Measurements from ENCODE around the gene TASP1. TPM values are rescaled to one million over a fixed set of nuclear protein-coding genes. Genes with fewer than 3 reads are reported as not detected.
A peak's percentile ranks its signal among the peaks of the same experiment; 100 is the strongest.

The TASP1 gene
- 22.7 TPM for total RNA-seq
- 6.0 TPM for polyA plus RNA-seq (ENCODE audit: insufficient read depth, low read depth, low replicate concordance)
- long read RNA-seq, donor 1, partial matches to known transcripts: 0 of 1 reads
- long read RNA-seq, donor 1, other reads (novel, unspliced or antisense): 0 of 1 reads
- long read RNA-seq, donor 2, partial matches to known transcripts: 0 of 1 reads
- long read RNA-seq, donor 2, other reads (novel, unspliced or antisense): 0 of 1 reads
- long read RNA-seq, donor 3, partial matches to known transcripts: 0 of 2 reads
- long read RNA-seq, donor 3, other reads (novel, unspliced or antisense): 0 of 2 reads
- long read RNA-seq, donor 4, partial matches to known transcripts: 0 of 1 reads
- long read RNA-seq, donor 4, other reads (novel, unspliced or antisense): 0 of 1 reads
- long read RNA-seq, donor 5: 0 reads
- long read RNA-seq, donor 6: 0 reads
- long read RNA-seq, donor 7, transcript TASP1-201 (14 exons, 2,352 nt): major isoform, 6 of 17 reads
- long read RNA-seq, donor 7, partial matches to known transcripts: 2 of 17 reads
- long read RNA-seq, donor 7, other reads (novel, unspliced or antisense): 9 of 17 reads
- long read RNA-seq, donor 8: 0 reads
- long read RNA-seq, donor 9, partial matches to known transcripts: 0 of 1 reads
- long read RNA-seq, donor 9, other reads (novel, unspliced or antisense): 0 of 1 reads
- long read RNA-seq, donor 10: 0 reads

GRCh38 chr20:13638496-13639149 is at the start of gene TASP1:
Gene TASP1 (minus strand): TSS chr20:13638932. CDS start chr20:13630078, 8,854 bp downstream.
- Histone ChIP-seq H3K27ac (ENCODE audit: low read depth in 2 of 2, low read length in 2 of 2) (peak within 1 kb of the TSS; percentile 80 to 81), H3K4me1 (ENCODE audit: control insufficient read depth in 2 of 3, insufficient read depth in 2 of 3, low read depth in 1 of 3, low read length in 3 of 3) (peaks cover 0 to 2% (median 0%) of the 10 kb centered on the region in 3 donors)
- peak; percentile 74 for FAIRE-seq

GRCh38 chr20:13687815-13688214 is 49.1 kb upstream of the TASP1 start:
- no peaks in the 10 kb centered on the region for H3K36me3 ChIP-seq (ENCODE audit: control insufficient read depth in 2 of 3, insufficient read depth in 3 of 3, low read length in 3 of 3)
- H3K27ac ChIP-seq (ENCODE audit: low read depth in 2 of 2, low read length in 2 of 2): no peak overlapping the region
- H3K4me1 ChIP-seq (ENCODE audit: control insufficient read depth in 2 of 3, insufficient read depth in 2 of 3, low read depth in 1 of 3, low read length in 3 of 3): no peaks in the 10 kb centered on the region
- FAIRE-seq (no peak), DNase-seq (no peak)
- no peaks in the 10 kb centered on the region for H3K27me3 ChIP-seq (ENCODE audit: control insufficient read depth, insufficient read depth, low read length)
- TF ChIP-seq, protein P1, sequence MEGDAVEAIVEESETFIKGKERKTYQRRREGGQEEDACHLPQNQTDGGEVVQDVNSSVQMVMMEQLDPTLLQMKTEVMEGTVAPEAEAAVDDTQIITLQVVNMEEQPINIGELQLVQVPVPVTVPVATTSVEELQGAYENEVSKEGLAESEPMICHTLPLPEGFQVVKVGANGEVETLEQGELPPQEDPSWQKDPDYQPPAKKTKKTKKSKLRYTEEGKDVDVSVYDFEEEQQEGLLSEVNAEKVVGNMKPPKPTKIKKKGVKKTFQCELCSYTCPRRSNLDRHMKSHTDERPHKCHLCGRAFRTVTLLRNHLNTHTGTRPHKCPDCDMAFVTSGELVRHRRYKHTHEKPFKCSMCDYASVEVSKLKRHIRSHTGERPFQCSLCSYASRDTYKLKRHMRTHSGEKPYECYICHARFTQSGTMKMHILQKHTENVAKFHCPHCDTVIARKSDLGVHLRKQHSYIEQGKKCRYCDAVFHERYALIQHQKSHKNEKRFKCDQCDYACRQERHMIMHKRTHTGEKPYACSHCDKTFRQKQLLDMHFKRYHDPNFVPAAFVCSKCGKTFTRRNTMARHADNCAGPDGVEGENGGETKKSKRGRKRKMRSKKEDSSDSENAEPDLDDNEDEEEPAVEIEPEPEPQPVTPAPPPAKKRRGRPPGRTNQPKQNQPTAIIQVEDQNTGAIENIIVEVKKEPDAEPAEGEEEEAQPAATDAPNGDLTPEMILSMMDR (IDR thresholded peaks at IDR 0.05; ENCODE audit: borderline replicate concordance, extremely low read depth, insufficient read depth): no peak
- H3K4me3 ChIP-seq (ENCODE audit: low read length in 3 of 3): no peak overlapping the region
- no peak overlapping the region for H3K9ac ChIP-seq (ENCODE audit: low read length in 3 of 3)
- no peaks in the 10 kb centered on the region for H3K9me3 ChIP-seq (ENCODE audit: control insufficient read depth in 2 of 3, insufficient read depth in 1 of 3, low read length in 3 of 3)
- intact Hi-C loops (cut with DNase I): no loop called here

More at GRCh38 chr20:13638496-13639149, at the start of gene TASP1:
- Histone ChIP-seq H3K4me3 (ENCODE audit: low read length in 3 of 3) (peak within 1 kb of the TSS; percentile 95 to 97 (median 95)), H3K27me3 (ENCODE audit: control insufficient read depth, insufficient read depth, low read length) (no peaks in the 10 kb centered on the region), H3K9me3 (ENCODE audit: control insufficient read depth in 2 of 3, insufficient read depth in 1 of 3, low read length in 3 of 3) (no peaks in the 10 kb centered on the region), H3K36me3 (ENCODE audit: control insufficient read depth in 2 of 3, insufficient read depth in 3 of 3, low read length in 3 of 3) (no peaks in the 10 kb centered on the region), H3K9ac (ENCODE audit: low read length in 3 of 3) (peak within 1 kb of the TSS; percentile 52 to 95 (median 93))
- TF ChIP-seq, protein P1 (IDR thresholded peaks at IDR 0.05; ENCODE audit: borderline replicate concordance, extremely low read depth, insufficient read depth): no peak
- peak; percentile 98 to 99 (median 98) for DNase-seq
- intact Hi-C loops (cut with DNase I): no loop called here

GRCh38 chr20:13685623-13686022 is 46.9 kb upstream of the TASP1 start:
- TF ChIP-seq, protein P1 (IDR thresholded peaks at IDR 0.05; ENCODE audit: borderline replicate concordance, extremely low read depth, insufficient read depth): no peak
- no peak overlapping the region for H3K27ac ChIP-seq (ENCODE audit: low read depth in 2 of 2, low read length in 2 of 2)

More at GRCh38 chr20:13685623-13686022, 46.9 kb upstream of the TASP1 start:
- FAIRE-seq: no peak
- no peak overlapping the region for H3K4me3 ChIP-seq (ENCODE audit: low read length in 3 of 3)
- intact Hi-C loops (cut with DNase I): no loop called here
- no peaks in the 10 kb centered on the region for H3K9me3 ChIP-seq (ENCODE audit: control insufficient read depth in 2 of 3, insufficient read depth in 1 of 3, low read length in 3 of 3)
- no peak for DNase-seq
- no peaks in the 10 kb centered on the region for H3K4me1 ChIP-seq (ENCODE audit: control insufficient read depth in 2 of 3, insufficient read depth in 2 of 3, low read depth in 1 of 3, low read length in 3 of 3)
- H3K27me3 ChIP-seq (ENCODE audit: control insufficient read depth, insufficient read depth, low read length): no peaks in the 10 kb centered on the region
- H3K9ac ChIP-seq (ENCODE audit: low read length in 3 of 3): no peak overlapping the region
- H3K36me3 ChIP-seq (ENCODE audit: control insufficient read depth in 2 of 3, insufficient read depth in 3 of 3, low read length in 3 of 3): no peaks in the 10 kb centered on the region

Measured in kidney (tissue), 22 donors.